HepG2 (cell line): Measurements from ENCODE around the gene NAALAD2. TPM values are rescaled to one million over a fixed set of nuclear protein-coding genes. Genes with fewer than 3 reads are reported as not detected.
A peak's percentile ranks its signal among the peaks of the same experiment; 100 is the strongest.

Source experiments
- ELF3 ChIP-seq: IDR thresholded peaks from 2 replicates; pipeline ENCODE4 v1.6.1; 2016; ENCODE audit warnings: missing genetic modification reagents, missing compliant biosample characterization
- ETV5 ChIP-seq: IDR thresholded peaks from 2 replicates; pipeline ENCODE4 v1.6.1; 2018; ENCODE audit warnings: missing biosample characterization, missing genetic modification reagents, inconsistent platforms, borderline replicate concordance
- GABPA ChIP-seq, 2 experiments: IDR thresholded peaks; 2 replicates each; pipeline ENCODE4 v1.6.1; 2011 to 2016; ENCODE audit warnings: low read depth in 2 of 2, low read length in 1 of 2, missing biosample characterization in 1 of 2, missing genetic modification characterization in 1 of 2
- GABPB1 ChIP-seq: IDR thresholded peaks from 2 replicates; pipeline ENCODE4 v1.6.1; 2016; ENCODE audit warnings: mild to moderate bottlenecking, missing genetic modification reagents, moderate library complexity, missing compliant biosample characterization
- GATAD1 ChIP-seq: IDR thresholded peaks from 2 replicates; pipeline ENCODE4 v1.6.1; 2016; ENCODE audit warnings: missing genetic modification reagents, missing compliant biosample characterization
- KMT2A ChIP-seq: sonication (generic); formaldehyde crosslinking; IDR thresholded peaks from 2 replicates; pipeline ENCODE4 v1.4.0; 2020; ENCODE audit warnings: missing genetic modification reagents
- NR2F1 ChIP-seq, 2 experiments: fragments of 450-650 bp in 1 of 2; formaldehyde crosslinking in 1 of 2; IDR thresholded peaks; 2 replicates each; pipeline versions ENCODE4 v1.5.0 to v1.6.1; 2016 to 2020; ENCODE audit warnings: mild to moderate bottlenecking in 1 of 2, missing compliant biosample characterization in 1 of 2, missing genetic modification reagents in 1 of 2, moderate library complexity in 1 of 2
- PHF21A ChIP-seq: sonication (generic); formaldehyde crosslinking; IDR thresholded peaks from 2 replicates; pipeline ENCODE4 v1.5.0; 2020; ENCODE audit warnings: mild to moderate bottlenecking, missing genetic modification reagents
- RXRA ChIP-seq: sonication (generic); formaldehyde crosslinking; IDR thresholded peaks from 2 replicates; pipeline ENCODE4 v1.5.1; 2020; ENCODE audit warnings: missing genetic modification reagents
- SAFB2 ChIP-seq: sonication (generic); formaldehyde crosslinking; IDR thresholded peaks from 2 replicates; pipeline ENCODE4 v1.5.1; 2020; ENCODE audit warnings: missing genetic modification reagents, low read depth, mild to moderate bottlenecking, borderline replicate concordance
- SIN3A ChIP-seq: IDR thresholded peaks from 2 replicates; pipeline ENCODE4 v1.6.1; 2011; ENCODE audit warnings: low read depth, mild to moderate bottlenecking, control low read depth, low read length, borderline replicate concordance
- SP5 ChIP-seq: IDR thresholded peaks from 2 replicates; pipeline ENCODE4 v1.6.1; 2016; ENCODE audit warnings: low read depth, borderline replicate concordance
- ZFY ChIP-seq: sonication (generic); formaldehyde crosslinking; IDR thresholded peaks from 2 replicates; pipeline ENCODE4 v1.4.0; 2020; ENCODE audit warnings: missing genetic modification reagents
- ZNF3 ChIP-seq: IDR thresholded peaks from 2 replicates; pipeline ENCODE4 v1.7.0; 2017; ENCODE audit warnings: inconsistent platforms
- ZNF747 ChIP-seq: sonication (generic); formaldehyde crosslinking; IDR thresholded peaks from 2 replicates; pipeline ENCODE4 v1.8.1; 2023; ENCODE audit warnings: missing genetic modification reagents, mild to moderate bottlenecking, borderline replicate concordance
- polyA plus RNA-seq, 8 experiments: library from polyadenylated mRNA; depleted of rRNA in 3 of 8; stranded (reverse) in 7 of 8; unstranded in 1 of 8; fragments of >200 nt; fragmentation: Illumina TruSeq in 4 of 8; extraction: Trizol in 4 of 8; gene quantifications; 2 replicates each; pipeline versions ENCODE4 v1.2.1 to v1.2.3, GENCODE V29; 2011 to 2016; ENCODE audit warnings: low read depth in 4 of 8, missing spikeins in 1 of 8, mixed read lengths in 1 of 8; ENCODE audit not compliant: insufficient read depth in 1 of 8
- total RNA-seq, 5 experiments: library from RNA; depleted of rRNA; stranded (reverse); fragments of >200 nt; fragmentation: Illumina TruSeq; extraction: Trizol; gene quantifications; 2 replicates each; pipeline ENCODE4 v1.2.3, GENCODE V29; 2016; ENCODE audit warnings: low read depth in 1 of 5
- TF ChIP-seq, protein P1 (sequence below): sonication (generic); formaldehyde crosslinking; IDR thresholded peaks from 2 replicates; pipeline ENCODE4 v1.9.0; 2021; ENCODE audit warnings: missing genetic modification reagents, borderline replicate concordance
- TF ChIP-seq, protein P2 (sequence below), 2 experiments: IDR thresholded peaks; 2 replicates each; pipeline ENCODE4 v1.6.1; 2011 to 2012; ENCODE audit warnings: low read length in 2 of 2, borderline replicate concordance in 1 of 2, low read depth in 1 of 2, mild to moderate bottlenecking in 1 of 2, moderate library complexity in 1 of 2
- TF ChIP-seq, protein P3 (sequence below): IDR thresholded peaks from 2 replicates; pipeline ENCODE4 v1.6.1; 2016; ENCODE audit warnings: missing genetic modification reagents, missing compliant biosample characterization
- TF ChIP-seq, protein P4 (sequence below): IDR thresholded peaks from 2 replicates; pipeline ENCODE4 v1.6.1; 2016
- TF ChIP-seq, protein P5 (sequence below), 2 experiments: fragments of 450-650 bp in 1 of 2; sonication (generic) in 1 of 2; formaldehyde crosslinking; IDR thresholded peaks; 2 replicates each; pipeline versions ENCODE4 v1.5.0 to v1.8.0; 2020 to 2022; ENCODE audit warnings: mild to moderate bottlenecking in 1 of 2, missing genetic modification reagents in 1 of 2

Gene NAALAD2
- total and polyA plus RNA-seq, 2 of the 13 experiments (the other 11 are each of a cell fraction or from before 2014, with no cell fraction given), result 8.0 to 8.9 TPM

DNA sequence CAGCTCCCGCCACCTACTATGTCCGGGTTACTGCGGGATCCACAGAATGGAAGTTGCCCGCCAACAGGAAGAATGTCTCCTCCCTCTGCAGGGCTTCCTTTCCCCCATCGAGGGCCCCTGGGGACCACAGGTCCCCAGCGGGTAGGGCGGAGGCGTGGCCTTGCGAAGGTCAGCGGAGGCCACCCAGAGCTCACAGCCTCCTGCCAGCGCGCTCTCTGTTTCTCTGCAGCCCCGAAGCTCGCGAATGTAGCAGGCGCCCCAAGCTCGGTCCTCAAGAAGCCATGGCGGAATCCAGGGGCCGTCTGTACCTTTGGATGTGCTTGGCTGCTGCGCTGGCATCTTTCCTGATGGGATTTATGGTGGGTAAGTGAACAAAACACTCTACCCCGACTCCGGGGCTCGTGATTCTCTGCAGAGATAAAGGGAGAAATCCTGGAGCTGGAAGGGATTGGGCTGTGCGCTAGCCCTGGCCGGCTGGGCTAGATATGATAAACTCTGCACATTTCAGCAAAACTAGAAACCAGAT lies at the start of gene NAALAD2 (continued):
- TF ChIP-seq, protein P1, sequence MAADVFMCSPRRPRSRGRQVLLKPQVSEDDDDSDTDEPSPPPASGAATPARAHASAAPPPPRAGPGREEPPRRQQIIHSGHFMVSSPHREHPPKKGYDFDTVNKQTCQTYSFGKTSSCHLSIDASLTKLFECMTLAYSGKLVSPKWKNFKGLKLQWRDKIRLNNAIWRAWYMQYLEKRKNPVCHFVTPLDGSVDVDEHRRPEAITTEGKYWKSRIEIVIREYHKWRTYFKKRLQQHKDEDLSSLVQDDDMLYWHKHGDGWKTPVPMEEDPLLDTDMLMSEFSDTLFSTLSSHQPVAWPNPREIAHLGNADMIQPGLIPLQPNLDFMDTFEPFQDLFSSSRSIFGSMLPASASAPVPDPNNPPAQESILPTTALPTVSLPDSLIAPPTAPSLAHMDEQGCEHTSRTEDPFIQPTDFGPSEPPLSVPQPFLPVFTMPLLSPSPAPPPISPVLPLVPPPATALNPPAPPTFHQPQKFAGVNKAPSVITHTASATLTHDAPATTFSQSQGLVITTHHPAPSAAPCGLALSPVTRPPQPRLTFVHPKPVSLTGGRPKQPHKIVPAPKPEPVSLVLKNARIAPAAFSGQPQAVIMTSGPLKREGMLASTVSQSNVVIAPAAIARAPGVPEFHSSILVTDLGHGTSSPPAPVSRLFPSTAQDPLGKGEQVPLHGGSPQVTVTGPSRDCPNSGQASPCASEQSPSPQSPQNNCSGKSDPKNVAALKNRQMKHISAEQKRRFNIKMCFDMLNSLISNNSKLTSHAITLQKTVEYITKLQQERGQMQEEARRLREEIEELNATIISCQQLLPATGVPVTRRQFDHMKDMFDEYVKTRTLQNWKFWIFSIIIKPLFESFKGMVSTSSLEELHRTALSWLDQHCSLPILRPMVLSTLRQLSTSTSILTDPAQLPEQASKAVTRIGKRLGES (CRISPR knock-in tag), result no peak
- TF ChIP-seq ZFY (CRISPR knock-in tag), result no peak
- peak; percentile 21; the same call in 1 of the 2 replicates for TF ChIP-seq SIN3A
- TF ChIP-seq SP5 (CRISPR knock-in tag), result peak; percentile 70; the same call in 1 of the 2 replicates
- TF ChIP-seq, protein P2, sequence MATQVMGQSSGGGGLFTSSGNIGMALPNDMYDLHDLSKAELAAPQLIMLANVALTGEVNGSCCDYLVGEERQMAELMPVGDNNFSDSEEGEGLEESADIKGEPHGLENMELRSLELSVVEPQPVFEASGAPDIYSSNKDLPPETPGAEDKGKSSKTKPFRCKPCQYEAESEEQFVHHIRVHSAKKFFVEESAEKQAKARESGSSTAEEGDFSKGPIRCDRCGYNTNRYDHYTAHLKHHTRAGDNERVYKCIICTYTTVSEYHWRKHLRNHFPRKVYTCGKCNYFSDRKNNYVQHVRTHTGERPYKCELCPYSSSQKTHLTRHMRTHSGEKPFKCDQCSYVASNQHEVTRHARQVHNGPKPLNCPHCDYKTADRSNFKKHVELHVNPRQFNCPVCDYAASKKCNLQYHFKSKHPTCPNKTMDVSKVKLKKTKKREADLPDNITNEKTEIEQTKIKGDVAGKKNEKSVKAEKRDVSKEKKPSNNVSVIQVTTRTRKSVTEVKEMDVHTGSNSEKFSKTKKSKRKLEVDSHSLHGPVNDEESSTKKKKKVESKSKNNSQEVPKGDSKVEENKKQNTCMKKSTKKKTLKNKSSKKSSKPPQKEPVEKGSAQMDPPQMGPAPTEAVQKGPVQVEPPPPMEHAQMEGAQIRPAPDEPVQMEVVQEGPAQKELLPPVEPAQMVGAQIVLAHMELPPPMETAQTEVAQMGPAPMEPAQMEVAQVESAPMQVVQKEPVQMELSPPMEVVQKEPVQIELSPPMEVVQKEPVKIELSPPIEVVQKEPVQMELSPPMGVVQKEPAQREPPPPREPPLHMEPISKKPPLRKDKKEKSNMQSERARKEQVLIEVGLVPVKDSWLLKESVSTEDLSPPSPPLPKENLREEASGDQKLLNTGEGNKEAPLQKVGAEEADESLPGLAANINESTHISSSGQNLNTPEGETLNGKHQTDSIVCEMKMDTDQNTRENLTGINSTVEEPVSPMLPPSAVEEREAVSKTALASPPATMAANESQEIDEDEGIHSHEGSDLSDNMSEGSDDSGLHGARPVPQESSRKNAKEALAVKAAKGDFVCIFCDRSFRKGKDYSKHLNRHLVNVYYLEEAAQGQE (IDR thresholded peaks at IDR 0.05; ENCODE audit: borderline replicate concordance in 1 of 2, low read depth in 1 of 2, low read length in 2 of 2), result no peak; a peak in 1 of 4 replicates
- TF ChIP-seq, protein P3, sequence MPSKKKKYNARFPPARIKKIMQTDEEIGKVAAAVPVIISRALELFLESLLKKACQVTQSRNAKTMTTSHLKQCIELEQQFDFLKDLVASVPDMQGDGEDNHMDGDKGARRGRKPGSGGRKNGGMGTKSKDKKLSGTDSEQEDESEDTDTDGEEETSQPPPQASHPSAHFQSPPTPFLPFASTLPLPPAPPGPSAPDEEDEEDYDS (CRISPR knock-in tag), result 0 out of 2 replicates have a peak, but pooled peaks have one; percentile 13
- TF ChIP-seq ELF3 (CRISPR knock-in tag), result 0 out of 2 replicates have a peak, but pooled peaks have one; percentile 18
- TF ChIP-seq PHF21A (CRISPR knock-in tag), result no peak
- TF ChIP-seq SAFB2 (CRISPR knock-in tag), result no peak
- TF ChIP-seq, protein P4, sequence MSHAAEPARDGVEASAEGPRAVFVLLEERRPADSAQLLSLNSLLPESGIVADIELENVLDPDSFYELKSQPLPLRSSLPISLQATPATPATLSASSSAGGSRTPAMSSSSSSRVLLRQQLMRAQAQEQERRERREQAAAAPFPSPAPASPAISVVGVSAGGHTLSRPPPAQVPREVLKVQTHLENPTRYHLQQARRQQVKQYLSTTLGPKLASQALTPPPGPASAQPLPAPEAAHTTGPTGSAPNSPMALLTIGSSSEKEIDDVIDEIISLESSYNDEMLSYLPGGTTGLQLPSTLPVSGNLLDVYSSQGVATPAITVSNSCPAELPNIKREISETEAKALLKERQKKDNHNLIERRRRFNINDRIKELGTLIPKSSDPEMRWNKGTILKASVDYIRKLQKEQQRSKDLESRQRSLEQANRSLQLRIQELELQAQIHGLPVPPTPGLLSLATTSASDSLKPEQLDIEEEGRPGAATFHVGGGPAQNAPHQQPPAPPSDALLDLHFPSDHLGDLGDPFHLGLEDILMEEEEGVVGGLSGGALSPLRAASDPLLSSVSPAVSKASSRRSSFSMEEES (CRISPR knock-in tag), result no peak
- 0 out of 2 replicates have a peak, but pooled peaks have one; percentile 5 for TF ChIP-seq GABPA (IDR thresholded peaks at IDR 0.05; ENCODE audit: low read depth, low read length)
- peak; percentile 69 for TF ChIP-seq GABPA (CRISPR knock-in tag; IDR thresholded peaks at IDR 0.05; ENCODE audit: low read depth)
- peak; percentile 93 for TF ChIP-seq RXRA
- no peak; the same call in 1 of the 2 replicates for TF ChIP-seq ETV5
- TF ChIP-seq ZNF747 (CRISPR knock-in tag), result no peak
- TF ChIP-seq GATAD1, result no peak
- TF ChIP-seq, protein P5, sequence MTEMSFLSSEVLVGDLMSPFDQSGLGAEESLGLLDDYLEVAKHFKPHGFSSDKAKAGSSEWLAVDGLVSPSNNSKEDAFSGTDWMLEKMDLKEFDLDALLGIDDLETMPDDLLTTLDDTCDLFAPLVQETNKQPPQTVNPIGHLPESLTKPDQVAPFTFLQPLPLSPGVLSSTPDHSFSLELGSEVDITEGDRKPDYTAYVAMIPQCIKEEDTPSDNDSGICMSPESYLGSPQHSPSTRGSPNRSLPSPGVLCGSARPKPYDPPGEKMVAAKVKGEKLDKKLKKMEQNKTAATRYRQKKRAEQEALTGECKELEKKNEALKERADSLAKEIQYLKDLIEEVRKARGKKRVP (CRISPR knock-in tag; IDR thresholded peaks at IDR 0.05), result no peak
- peak; percentile 46; the same call in 1 of the 2 replicates for TF ChIP-seq GABPB1 (CRISPR knock-in tag)
- peak; percentile 66; the same call in 1 of the 2 replicates for TF ChIP-seq KMT2A
- TF ChIP-seq ZNF3 (CRISPR knock-in tag), result no peak
- peak in 1 of 2 experiments; percentile 59; a peak in 1 of 4 replicates for TF ChIP-seq NR2F1 (CRISPR knock-in tag; IDR thresholded peaks at IDR 0.05)
